Measurements from ENCODE around the gene RALGAPA2.

The RALGAPA2 gene

GRCh38 chr20:20747298-20747697 lies 34.9 kb upstream of the RALGAPA2 start:
- no peak for TF ChIP-seq CTCF (IDR thresholded peaks at IDR 0.05; ENCODE audit: low read depth, low read length)
- no peak for DNase-seq (ENCODE audit: extremely low read depth, low read depth)

DNA sequence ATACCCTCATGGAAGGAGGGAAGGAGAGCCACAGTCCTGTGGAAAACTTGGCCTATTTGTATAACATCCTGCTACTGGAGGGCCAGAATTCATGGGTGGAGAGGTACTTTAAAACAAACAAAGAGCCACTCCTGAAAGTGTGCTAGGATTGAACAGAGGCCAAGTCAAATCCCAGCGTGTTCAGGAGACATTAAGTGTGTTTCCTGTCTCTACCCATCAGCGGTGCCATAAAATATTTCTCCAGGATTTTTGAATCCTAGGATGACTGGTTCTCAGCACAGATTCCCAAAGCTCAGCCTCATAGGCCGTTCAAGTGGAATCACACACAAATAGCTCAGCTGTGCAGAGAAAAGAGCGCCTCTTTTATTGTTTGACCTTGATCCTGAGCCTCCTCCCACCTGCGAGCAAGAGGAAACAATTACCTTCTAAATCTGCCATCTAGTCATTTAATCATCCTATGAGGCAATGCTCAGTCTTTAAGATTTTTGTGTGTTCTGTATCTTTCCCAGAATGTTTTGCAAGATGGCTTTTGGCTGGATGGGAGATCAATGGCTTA lies 31.8 kb upstream of the RALGAPA2 start:
- no peak for TF ChIP-seq CTCF (IDR thresholded peaks at IDR 0.05; ENCODE audit: low read depth, low read length)
- DNase-seq (ENCODE audit: extremely low read depth, low read depth): no peak

- no peak for DNase-seq (ENCODE audit: extremely low read depth, low read depth)
These were observed 31.2 kb upstream of the RALGAPA2 start for GRCh38 chr20:20743511-20744169.

GRCh38 chr20:20741087-20742045 lies 28.9 kb upstream of the RALGAPA2 start:
- no peak for TF ChIP-seq CTCF (IDR thresholded peaks at IDR 0.05; ENCODE audit: low read depth, low read length)
- no peak for DNase-seq (ENCODE audit: extremely low read depth, low read depth)

More at GRCh38 chr20:20743511-20744169, 31.2 kb upstream of the RALGAPA2 start:
- TF ChIP-seq CTCF (IDR thresholded peaks at IDR 0.05; ENCODE audit: low read depth, low read length): no peak

DNA sequence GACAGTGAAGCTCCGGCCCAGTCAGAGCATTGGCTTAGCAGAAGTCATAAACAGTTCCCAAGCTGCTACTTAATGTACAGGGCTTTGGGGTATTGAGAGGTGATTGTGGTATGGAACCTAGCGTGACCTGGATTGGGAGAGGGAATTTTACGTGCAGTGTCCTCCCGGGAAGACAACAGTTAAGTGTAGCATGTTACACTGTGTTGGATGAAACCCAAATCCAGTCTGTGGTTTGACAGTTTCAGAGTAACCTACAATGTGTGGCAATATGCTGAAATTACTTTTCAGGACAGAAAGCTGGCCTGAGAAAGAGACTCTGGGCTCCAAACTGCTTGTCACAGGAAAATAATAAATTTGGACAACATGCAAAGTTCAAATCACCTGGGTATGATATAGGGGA lies 28.1 kb upstream of the RALGAPA2 start:
- TF ChIP-seq CTCF (IDR thresholded peaks at IDR 0.05; ENCODE audit: low read depth, low read length): no peak
- DNase-seq (ENCODE audit: extremely low read depth, low read depth): no peak

GRCh38 chr20:20737158-20737557 lies 24.7 kb upstream of the RALGAPA2 start:
- DNase-seq (ENCODE audit: extremely low read depth, low read depth): no peak
- no peak for TF ChIP-seq CTCF (IDR thresholded peaks at IDR 0.05; ENCODE audit: low read depth, low read length)

GRCh38 chr20:20736303-20736702 lies 23.9 kb upstream of the RALGAPA2 start:
- TF ChIP-seq CTCF (IDR thresholded peaks at IDR 0.05; ENCODE audit: low read depth, low read length): no peak
- DNase-seq (ENCODE audit: extremely low read depth, low read depth): no peak
